ENCODE measurements around the gene FLAD1.
"Not testable (repeated sequence)": the region's sequence is repeated elsewhere in the genome, so short reads cannot be mapped to it uniquely, and the experiment has no call there.

FLAD1 gene

GRCh38 chr1:154969860-154970452 is 13.2 kb upstream of the FLAD1 start:
- H3K9me3 Mint-ChIP-seq, result no peaks in the 10 kb centered on the region
- peak overlapping the region; percentile 67 for H3K27ac Mint-ChIP-seq
- DNase-seq (ENCODE audit: low spot score in 2 of 2) (no peak), ATAC-seq (ENCODE audit: low read depth) (no peak)
- H3K4me1 Mint-ChIP-seq, result peaks cover 25% of the 10 kb centered on the region
- H3K36me3 Mint-ChIP-seq, result peaks cover 19% of the 10 kb centered on the region
- H3K4me3 Mint-ChIP-seq, result no peak overlapping the region
- no peaks in the 10 kb centered on the region for H3K27me3 Mint-ChIP-seq

GRCh38 chr1:154970631-154971340 is 12.4 kb upstream of the FLAD1 start, which contains the start of gene SHC1:
Gene SHC1 (minus strand): TSS chr1:154970747. CDS start chr1:154970526, 221 bp downstream.
- peaks cover 23% of the 10 kb centered on the region for H3K4me1 Mint-ChIP-seq
- ATAC-seq (ENCODE audit: low read depth) (no peak), DNase-seq (ENCODE audit: low spot score in 2 of 2) (no peak)
- H3K36me3 Mint-ChIP-seq, result peaks cover 15% of the 10 kb centered on the region
- H3K27ac Mint-ChIP-seq, result peak within 1 kb of the TSS; percentile 67
- H3K9me3 Mint-ChIP-seq, result no peaks in the 10 kb centered on the region
- no peaks in the 10 kb centered on the region for H3K27me3 Mint-ChIP-seq
- no peak within 1 kb of the TSS for H3K4me3 Mint-ChIP-seq

GRCh38 chr1:154971341-154971998 is 11.7 kb upstream of the FLAD1 start:
- Mint-ChIP-seq H3K36me3 (peaks cover 15% of the 10 kb centered on the region), H3K9me3 (no peaks in the 10 kb centered on the region), H3K27ac (no peak overlapping the region), H3K4me3 (no peak overlapping the region), H3K4me1 (peaks cover 26% of the 10 kb centered on the region), H3K27me3 (no peaks in the 10 kb centered on the region)
- no peak for DNase-seq (ENCODE audit: low spot score in 2 of 2)
- no peak for ATAC-seq (ENCODE audit: low read depth)

GRCh38 chr1:154972213-154972516 is 11.0 kb upstream of the FLAD1 start:
- peak overlapping the region; percentile 75 for H3K4me3 Mint-ChIP-seq
- H3K36me3 Mint-ChIP-seq, result peaks cover 14% of the 10 kb centered on the region
- no peak for DNase-seq (ENCODE audit: low spot score in 2 of 2)
- no peak for ATAC-seq (ENCODE audit: low read depth)
- no peaks in the 10 kb centered on the region for H3K9me3 Mint-ChIP-seq
- peak overlapping the region; percentile 67 for H3K27ac Mint-ChIP-seq
- no peaks in the 10 kb centered on the region for H3K27me3 Mint-ChIP-seq
- H3K4me1 Mint-ChIP-seq, result peaks cover 27% of the 10 kb centered on the region

GRCh38 chr1:154972517-154973343 is 10.4 kb upstream of the FLAD1 start:
- ATAC-seq (ENCODE audit: low read depth), result no peak
- no peak for DNase-seq (ENCODE audit: low spot score in 2 of 2)
- no peaks in the 10 kb centered on the region for H3K9me3 Mint-ChIP-seq
- H3K4me1 Mint-ChIP-seq, result peaks cover 30% of the 10 kb centered on the region
- H3K27ac Mint-ChIP-seq, result peak overlapping the region; percentile 67
- H3K27me3 Mint-ChIP-seq, result no peaks in the 10 kb centered on the region
- peaks cover 12% of the 10 kb centered on the region for H3K36me3 Mint-ChIP-seq
- H3K4me3 Mint-ChIP-seq, result peak overlapping the region; percentile 75

- peak; percentile 90 to 91 for DNase-seq (ENCODE audit: low spot score in 2 of 2)
- peak; percentile 27 for ATAC-seq (ENCODE audit: low read depth)
- H3K9me3 Mint-ChIP-seq, result no peaks in the 10 kb centered on the region
- H3K27me3 Mint-ChIP-seq, result no peaks in the 10 kb centered on the region
- peaks cover 10% of the 10 kb centered on the region for H3K36me3 Mint-ChIP-seq
- no peak overlapping the region for H3K27ac Mint-ChIP-seq
- no peak overlapping the region for H3K4me3 Mint-ChIP-seq
- H3K4me1 Mint-ChIP-seq, result peaks cover 33% of the 10 kb centered on the region
These were observed 9.6 kb upstream of the FLAD1 start for GRCh38 chr1:154973344-154974101.

- DNase-seq (ENCODE audit: low spot score in 2 of 2), result peak in 1 of 2 donors; percentile 96
- H3K9me3 Mint-ChIP-seq, result no peaks in the 10 kb centered on the region
- ATAC-seq (ENCODE audit: low read depth), result peak; percentile 81
- peaks cover 9% of the 10 kb centered on the region for H3K36me3 Mint-ChIP-seq
- no peak within 1 kb of the TSS for H3K4me3 Mint-ChIP-seq
- no peaks in the 10 kb centered on the region for H3K27me3 Mint-ChIP-seq
- no peak within 1 kb of the TSS for H3K27ac Mint-ChIP-seq
- peaks cover 32% of the 10 kb centered on the region for H3K4me1 Mint-ChIP-seq
These were observed 8.9 kb upstream of the FLAD1 start, which contains the start of gene CKS1B for GRCh38 chr1:154974102-154974807. Gene CKS1B (plus strand): TSS chr1:154974681. CDS start chr1:154974746, 65 bp downstream.

GRCh38 chr1:154974808-154975408 is 8.2 kb upstream of the FLAD1 start:
- no peak overlapping the region for H3K27ac Mint-ChIP-seq
- no peak overlapping the region for H3K4me3 Mint-ChIP-seq
- H3K27me3 Mint-ChIP-seq, result no peaks in the 10 kb centered on the region
- peak; percentile 89 to 94 for DNase-seq (ENCODE audit: low spot score in 2 of 2)
- peaks cover 27% of the 10 kb centered on the region for H3K4me1 Mint-ChIP-seq
- H3K36me3 Mint-ChIP-seq, result peaks cover 8% of the 10 kb centered on the region
- peak; percentile 50 for ATAC-seq (ENCODE audit: low read depth)
- H3K9me3 Mint-ChIP-seq, result no peaks in the 10 kb centered on the region

- DNase-seq (ENCODE audit: low spot score in 2 of 2) (peak in 1 of 2 donors; percentile 52), ATAC-seq (ENCODE audit: low read depth) (no peak)
- Mint-ChIP-seq H3K4me3 (no peak overlapping the region), H3K4me1 (peaks cover 27% of the 10 kb centered on the region), H3K9me3 (no peaks in the 10 kb centered on the region), H3K27ac (no peak overlapping the region), H3K27me3 (no peaks in the 10 kb centered on the region), H3K36me3 (peaks cover 8% of the 10 kb centered on the region)
These were observed 7.6 kb upstream of the FLAD1 start for GRCh38 chr1:154975409-154976059.

- peaks cover 12% of the 10 kb centered on the region for H3K4me1 Mint-ChIP-seq
- H3K27ac Mint-ChIP-seq; DNase-seq (ENCODE audit: low spot score in 2 of 2); H3K36me3 Mint-ChIP-seq; H3K9me3 Mint-ChIP-seq; H3K27me3 Mint-ChIP-seq; ATAC-seq (ENCODE audit: low read depth); H3K4me3 Mint-ChIP-seq: not testable (repeated sequence)
These were observed 5.4 kb upstream of the FLAD1 start for GRCh38 chr1:154977762-154978161.

GRCh38 chr1:154978360-154978759 is 4.8 kb upstream of the FLAD1 start:
- no peak for DNase-seq (ENCODE audit: low spot score in 2 of 2)
- H3K36me3 Mint-ChIP-seq, result peaks cover 5% of the 10 kb centered on the region
- H3K27me3 Mint-ChIP-seq, result no peaks in the 10 kb centered on the region
- H3K4me1 Mint-ChIP-seq, result peaks cover 9% of the 10 kb centered on the region
- no peak overlapping the region for H3K27ac Mint-ChIP-seq
- ATAC-seq (ENCODE audit: low read depth), result no peak
- no peaks in the 10 kb centered on the region for H3K9me3 Mint-ChIP-seq
- H3K4me3 Mint-ChIP-seq, result no peak overlapping the region

GRCh38 chr1:154982341-154982740 is 803 bp upstream of the FLAD1 start:
- DNase-seq (ENCODE audit: low spot score in 2 of 2) (no peak), ATAC-seq (ENCODE audit: low read depth) (no peak)
- Mint-ChIP-seq H3K36me3 (peaks cover 5% of the 10 kb centered on the region), H3K27ac (no peak overlapping the region), H3K4me1 (peaks cover 11% of the 10 kb centered on the region), H3K4me3 (no peak overlapping the region), H3K27me3 (no peaks in the 10 kb centered on the region), H3K9me3 (no peaks in the 10 kb centered on the region)

Measured in memory B cell (primary cell).